ENCODE measurements around the gene ZNF133. TPM values are rescaled to one million over a fixed set of nuclear protein-coding genes. Genes with fewer than 3 reads are reported as not detected.
"Not testable (repeated sequence)": the region's sequence is repeated elsewhere in the genome, so short reads cannot be mapped to it uniquely, and the experiment has no call there.

The ZNF133 gene
- total and polyA plus RNA-seq, 2 experiments from 2014 or later: 9.4 to 15.1 TPM

- TF ChIP-seq, protein P1, sequence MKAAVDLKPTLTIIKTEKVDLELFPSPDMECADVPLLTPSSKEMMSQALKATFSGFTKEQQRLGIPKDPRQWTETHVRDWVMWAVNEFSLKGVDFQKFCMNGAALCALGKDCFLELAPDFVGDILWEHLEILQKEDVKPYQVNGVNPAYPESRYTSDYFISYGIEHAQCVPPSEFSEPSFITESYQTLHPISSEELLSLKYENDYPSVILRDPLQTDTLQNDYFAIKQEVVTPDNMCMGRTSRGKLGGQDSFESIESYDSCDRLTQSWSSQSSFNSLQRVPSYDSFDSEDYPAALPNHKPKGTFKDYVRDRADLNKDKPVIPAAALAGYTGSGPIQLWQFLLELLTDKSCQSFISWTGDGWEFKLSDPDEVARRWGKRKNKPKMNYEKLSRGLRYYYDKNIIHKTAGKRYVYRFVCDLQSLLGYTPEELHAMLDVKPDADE (IDR thresholded peaks at IDR 0.05): no peak
- no peak for TF ChIP-seq ZNF331 (CRISPR knock-in tag; IDR thresholded peaks at IDR 0.05; ENCODE audit: low read depth)
- no peak for TF ChIP-seq EZH2 (IDR thresholded peaks at IDR 0.05; ENCODE audit: low read depth, unreplicated experiment)
- no peak for TF ChIP-seq CREB1 (CRISPR knock-in tag; IDR thresholded peaks at IDR 0.05; ENCODE audit: low read depth)
Observed at GRCh38 chr20:18331694-18332093, 43.4 kb downstream of the ZNF133 start (continued).

DNA sequence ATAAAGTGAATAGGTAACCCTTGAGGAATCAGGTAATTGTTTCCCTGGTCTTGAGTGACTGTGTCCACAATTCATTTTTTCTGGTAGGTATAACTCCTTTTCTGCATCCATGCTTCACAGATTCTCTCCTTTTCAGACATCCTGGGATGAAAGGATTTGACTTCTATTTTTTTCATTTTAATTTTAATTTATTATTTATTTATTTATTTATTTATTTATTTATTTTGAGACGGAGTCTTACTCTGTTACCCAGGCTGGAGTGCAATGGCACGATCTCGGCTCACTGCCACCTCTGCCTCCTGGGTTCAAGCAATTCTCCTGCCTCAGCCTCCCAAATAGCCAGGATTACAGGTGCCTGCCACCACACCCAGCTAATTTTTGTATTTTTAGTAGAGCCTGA, 61.4 kb downstream of the ZNF133 start:
- not testable (repeated sequence) for H3K27me3 Mint-ChIP-seq (ENCODE audit: insufficient read depth, low read depth, poor library complexity); H3F3A ChIP-seq (replicated peaks; ENCODE audit: low read depth); H4K20me1 ChIP-seq (replicated peaks; ENCODE audit: insufficient read depth); H3K4me1 Mint-ChIP-seq; H3K79me2 ChIP-seq (replicated peaks; ENCODE audit: insufficient read depth); ATAC-seq; H3K4me3 ChIP-seq; H3K4me2 ChIP-seq; H3K36me3 ChIP-seq (ENCODE audit: insufficient read depth); H3K27ac Mint-ChIP-seq; H3K4me1 ChIP-seq (ENCODE audit: insufficient read depth); H3K4me3 Mint-ChIP-seq; H3K36me3 Mint-ChIP-seq (ENCODE audit: low read depth); H3K27ac ChIP-seq (ENCODE audit: low read depth); H2AFZ ChIP-seq; DNase-seq (ENCODE audit: low spot score); H3K9me2 ChIP-seq (ENCODE audit: insufficient read depth); H3K9me3 Mint-ChIP-seq; H3K27me3 ChIP-seq (ENCODE audit: insufficient read depth)

DNA sequence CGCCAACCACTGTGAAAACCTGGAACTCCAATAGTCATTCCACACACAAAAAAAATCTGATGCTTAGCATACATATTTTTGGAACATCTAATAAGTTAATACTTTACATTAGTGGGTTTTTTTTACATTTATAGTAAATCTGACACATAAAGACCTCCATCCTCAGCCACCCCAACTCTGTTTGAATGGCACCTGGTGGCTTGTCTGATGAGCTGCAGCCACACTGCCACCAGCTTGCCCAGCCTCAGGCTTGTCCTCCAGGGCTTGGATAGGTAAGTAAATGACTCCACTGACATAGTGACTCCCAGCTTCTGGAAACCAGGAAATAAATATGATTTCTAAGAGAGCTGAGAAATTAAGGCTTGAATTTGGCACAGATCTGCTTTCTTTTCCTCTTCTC, 71.5 kb downstream of the ZNF133 start:
- no peaks in the 10 kb centered on the region for H3K4me1 ChIP-seq (ENCODE audit: insufficient read depth)
- H3K4me3 Mint-ChIP-seq: no peak overlapping the region
- no peaks in the 10 kb centered on the region for H3K36me3 ChIP-seq (ENCODE audit: insufficient read depth)
- 0 out of 2 replicates have a peak overlapping the region, but pooled peaks have one; percentile 16 for H2AFZ ChIP-seq
- peaks cover 10% of the 10 kb centered on the region; the same call in 1 of the 2 replicates for H3K9me2 ChIP-seq (ENCODE audit: insufficient read depth)
- H3K27ac Mint-ChIP-seq: no peak overlapping the region
- H3K27me3 Mint-ChIP-seq (ENCODE audit: insufficient read depth, low read depth, poor library complexity): peaks cover 6% of the 10 kb centered on the region
- no peaks in the 10 kb centered on the region for H3K36me3 Mint-ChIP-seq (ENCODE audit: low read depth)
- no peaks in the 10 kb centered on the region for H3K79me2 ChIP-seq (replicated peaks; ENCODE audit: insufficient read depth)
- no peaks in the 10 kb centered on the region for H3K27me3 ChIP-seq (ENCODE audit: insufficient read depth)
- no peaks in the 10 kb centered on the region for H3F3A ChIP-seq (replicated peaks; ENCODE audit: low read depth)
- H3K4me2 ChIP-seq: no peak overlapping the region
- no peak for ATAC-seq
- H3K27ac ChIP-seq (ENCODE audit: low read depth): no peak overlapping the region
- peaks cover 5% of the 10 kb centered on the region; the same call in 2 of the 3 replicates for H3K9me3 Mint-ChIP-seq
- H4K20me1 ChIP-seq (replicated peaks; ENCODE audit: insufficient read depth): no peaks in the 10 kb centered on the region
- DNase-seq (ENCODE audit: low spot score): no peak
- peaks cover 3% of the 10 kb centered on the region; the same call in 1 of the 3 replicates for H3K4me1 Mint-ChIP-seq
- no peak overlapping the region for H3K4me3 ChIP-seq
- TF ChIP-seq NANOG (IDR thresholded peaks at IDR 0.05; ENCODE audit: borderline replicate concordance): no peak
- TF ChIP-seq CREB1 (CRISPR knock-in tag; IDR thresholded peaks at IDR 0.05; ENCODE audit: low read depth): no peak
- TF ChIP-seq ZNF114 (CRISPR knock-in tag; IDR thresholded peaks at IDR 0.05): no peak
- no peak for TF ChIP-seq STAT1 (IDR thresholded peaks at IDR 0.05; ENCODE audit: unreplicated experiment)
- no peak for TF ChIP-seq ZNF331 (CRISPR knock-in tag; IDR thresholded peaks at IDR 0.05; ENCODE audit: low read depth)
- TF ChIP-seq EZH2phosphoT487 (IDR thresholded peaks at IDR 0.05; ENCODE audit: unreplicated experiment): no peak
- TF ChIP-seq, protein P1 (IDR thresholded peaks at IDR 0.05): no peak
- TF ChIP-seq, protein P2, sequence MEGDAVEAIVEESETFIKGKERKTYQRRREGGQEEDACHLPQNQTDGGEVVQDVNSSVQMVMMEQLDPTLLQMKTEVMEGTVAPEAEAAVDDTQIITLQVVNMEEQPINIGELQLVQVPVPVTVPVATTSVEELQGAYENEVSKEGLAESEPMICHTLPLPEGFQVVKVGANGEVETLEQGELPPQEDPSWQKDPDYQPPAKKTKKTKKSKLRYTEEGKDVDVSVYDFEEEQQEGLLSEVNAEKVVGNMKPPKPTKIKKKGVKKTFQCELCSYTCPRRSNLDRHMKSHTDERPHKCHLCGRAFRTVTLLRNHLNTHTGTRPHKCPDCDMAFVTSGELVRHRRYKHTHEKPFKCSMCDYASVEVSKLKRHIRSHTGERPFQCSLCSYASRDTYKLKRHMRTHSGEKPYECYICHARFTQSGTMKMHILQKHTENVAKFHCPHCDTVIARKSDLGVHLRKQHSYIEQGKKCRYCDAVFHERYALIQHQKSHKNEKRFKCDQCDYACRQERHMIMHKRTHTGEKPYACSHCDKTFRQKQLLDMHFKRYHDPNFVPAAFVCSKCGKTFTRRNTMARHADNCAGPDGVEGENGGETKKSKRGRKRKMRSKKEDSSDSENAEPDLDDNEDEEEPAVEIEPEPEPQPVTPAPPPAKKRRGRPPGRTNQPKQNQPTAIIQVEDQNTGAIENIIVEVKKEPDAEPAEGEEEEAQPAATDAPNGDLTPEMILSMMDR (conservative IDR thresholded peaks at IDR 0.05; ENCODE audit: low read depth in 2 of 2): no peak
- no peak for TF ChIP-seq JUNB (IDR thresholded peaks at IDR 0.05; ENCODE audit: unreplicated experiment)

Measured in GM23338 (cell line).